Gastrocnemius medialis (tissue), 4 donors: ENCODE results near the gene ADGRE3. TPM values are rescaled to one million over a fixed set of nuclear protein-coding genes. Genes with fewer than 3 reads are reported as not detected.

Source experiments
- ATAC-seq, 2 donors: fragments of 150-250 bp; one replicate each; pipeline ENCODE4 v1.9.1; 2016
- DNase-seq, 2 donors: peaks; one replicate each; pipeline ENCODE4 v3.0.0-alpha.2; 2019
- H3K27ac ChIP-seq, 4 donors: fragments of 200-600 bp; sonication (generic); 1 replicate in 1 of 4; 2 replicates in 3 of 4; pipeline ENCODE4 v1.5.1; 2016 to 2018; ENCODE audit warnings: mild to moderate bottlenecking in 2 of 4, moderate library complexity in 1 of 4
- H3K27me3 ChIP-seq, 3 donors: fragments of 200-600 bp; sonication (generic) in 2 of 3; 1 replicate in 1 of 3; 2 replicates in 2 of 3; pipeline versions ENCODE4 v1.5.1 to v1.6.0; 2016 to 2019; ENCODE audit warnings: mild to moderate bottlenecking in 1 of 3, moderate library complexity in 1 of 3
- H3K36me3 ChIP-seq, 2 donors: fragments of 200-600 bp; sonication (generic) in 1 of 2; one replicate each; pipeline ENCODE4 v1.5.1; 2017 to 2018
- H3K4me1 ChIP-seq, 2 donors: fragments of 200-600 bp; sonication (generic) in 1 of 2; one replicate each; pipeline ENCODE4 v1.5.1; 2016 to 2017; ENCODE audit warnings: mild to moderate bottlenecking in 2 of 2
- H3K4me3 ChIP-seq, 4 donors: fragments of 200-600 bp; sonication (generic) in 3 of 4; 1 replicate in 1 of 4; 2 replicates in 3 of 4; pipeline ENCODE4 v1.5.1; 2016 to 2019; ENCODE audit warnings: mild to moderate bottlenecking in 2 of 4
- H3K9me3 ChIP-seq, 3 donors: fragments of 200-600 bp; sonication (generic) in 2 of 3; 1 replicate in 1 of 3; 2 replicates in 2 of 3; pipeline ENCODE4 v1.5.1; 2016 to 2019
- CTCF ChIP-seq, 5 experiments: fragments of 450-650 bp in 3 of 5; fragments of 200-600 bp in 2 of 5; sonication (generic) in 2 of 5; IDR thresholded peaks in 4 of 5; conservative IDR thresholded peaks in 1 of 5; 1 replicate in 4 of 5; 2 replicates in 1 of 5; pipeline ENCODE4 v1.5.1; 2016 to 2019; ENCODE audit warnings: antibody characterized with exemption in 5 of 5, mild to moderate bottlenecking in 3 of 5, moderate library complexity in 3 of 5
- POLR2A ChIP-seq, 2 donors: fragments of 450-650 bp; IDR thresholded peaks; one replicate each; pipeline ENCODE4 v1.6.1; 2017; ENCODE audit warnings: antibody characterized with exemption in 2 of 2, mild to moderate bottlenecking in 2 of 2, moderate library complexity in 2 of 2
- in situ Hi-C, 4 donors: fragments of 200-750 bp; cut with MboI; loops; one replicate each; pipeline versions ENCODE4 v1.15.0 to v1.8.0; 2017; ENCODE audit warnings: low sequenced_read_pairs in 4 of 4
- intact Hi-C: fragments of 100-400 bp; cut with DNase I; formaldehyde crosslinking; loops from one replicate; pipeline ENCODE4 v1.15.1; 2023; ENCODE audit warnings: low total_unique reads
- total RNA-seq, 4 donors: library from RNA; depleted of rRNA; stranded (reverse); fragments of >200 nt; gene quantifications; one replicate each; pipeline versions ENCODE4 v1.1.0 to v1.2.3, GENCODE V29; 2016

Gene ADGRE3
- total RNA-seq, 4 donors from 2014 or later, result not detected

GRCh38 chr19:14575428-14575980 is 99.1 kb downstream of the ADGRE3 start:
- TF ChIP-seq POLR2A (IDR thresholded peaks at IDR 0.05) (no peak), CTCF (IDR thresholded peaks at IDR 0.05 in 4 of 5, conservative IDR thresholded peaks at IDR 0.05 in 1 of 5) (no peak)
- ATAC-seq, result no peak
- no peaks in the 10 kb centered on the region for H3K36me3 ChIP-seq
- no peak overlapping the region for H3K27ac ChIP-seq
- peaks cover 12 to 17% of the 10 kb centered on the region in 2 donors for H3K4me1 ChIP-seq
- no peak for DNase-seq
- intact Hi-C loops (no loop called here), in situ Hi-C loops (loop anchor here in 1 of 4 donors (10.0 kb wide), 1 partner anchor 109 kb away; no protein-coding TSS in a partner anchor)
- H3K27me3 ChIP-seq, result no peaks in the 10 kb centered on the region
- H3K4me3 ChIP-seq, result no peak overlapping the region
- H3K9me3 ChIP-seq, result no peaks in the 10 kb centered on the region

GRCh38 chr19:14571695-14572490 is 102.8 kb downstream of the ADGRE3 start, which contains the start of gene NDUFB7:
NDUFB7 (minus strand) TSS chr19:14572066; CDS start chr19:14572000, 66 bp downstream.
- Histone ChIP-seq H3K36me3 (no peaks in the 10 kb centered on the region), H3K4me1 (peaks cover 14 to 22% of the 10 kb centered on the region in 2 donors), H3K27ac (peak within 1 kb of the TSS; percentile 87 to 92 (median 92)), H3K27me3 (no peaks in the 10 kb centered on the region), H3K4me3 (peak within 1 kb of the TSS; percentile 89 to 100 (median 96)), H3K9me3 (no peaks in the 10 kb centered on the region)
- ATAC-seq (peak; percentile 99 to 100), DNase-seq (peak; percentile 85 to 93)
- intact Hi-C loops (no loop called here), in situ Hi-C loops (loop anchor here in 2 of 4 donors (5.0 to 10.0 kb wide), 2 partner anchors 113 to 115 kb away; no protein-coding TSS in a partner anchor)
- TF ChIP-seq CTCF (IDR thresholded peaks at IDR 0.05 in 4 of 5, conservative IDR thresholded peaks at IDR 0.05 in 1 of 5) (peak; percentile 47 to 85 (median 70)), POLR2A (IDR thresholded peaks at IDR 0.05) (peak; percentile 49 to 73)

DNA sequence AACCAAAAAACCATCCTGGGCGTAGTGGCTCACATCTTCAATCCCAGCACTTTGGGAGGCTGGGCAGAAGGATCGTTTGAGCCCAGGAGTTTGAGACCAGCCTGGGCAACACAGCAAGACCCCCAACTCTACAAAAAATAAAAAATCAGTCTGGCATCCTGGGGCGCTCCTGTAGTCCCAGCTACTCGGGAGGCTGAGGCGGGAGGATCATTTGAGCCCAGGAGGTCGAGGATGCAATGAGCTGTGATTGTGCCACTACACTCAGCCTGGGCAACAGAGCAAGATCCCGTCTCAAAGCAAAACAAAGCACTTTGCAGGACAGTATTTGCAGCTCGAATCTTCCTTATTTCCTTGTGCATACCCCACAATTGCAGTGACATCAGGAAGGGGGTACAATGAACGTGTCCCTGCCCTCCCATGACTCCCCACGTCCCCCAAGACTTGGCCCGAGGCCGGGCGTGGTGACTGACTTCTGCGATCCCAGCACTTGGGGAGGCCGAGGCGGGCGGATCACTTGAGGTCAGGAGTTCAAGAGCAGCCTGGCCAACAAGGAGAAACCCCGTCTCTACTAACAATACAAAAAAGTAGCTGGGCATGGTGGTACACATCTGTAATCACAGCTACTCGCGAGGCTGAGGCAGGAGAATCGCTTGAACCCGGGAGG is 103.6 kb downstream of the ADGRE3 start:
- Histone ChIP-seq H3K27ac (peak overlapping the region; percentile 87 to 92 (median 92)), H3K36me3 (peaks cover 0 to 3% of the 10 kb centered on the region in 2 donors), H3K4me3 (peak overlapping the region; percentile 89 to 100 (median 96)), H3K27me3 (no peaks in the 10 kb centered on the region), H3K4me1 (peaks cover 14 to 22% of the 10 kb centered on the region in 2 donors), H3K9me3 (no peaks in the 10 kb centered on the region)
- TF ChIP-seq POLR2A (IDR thresholded peaks at IDR 0.05) (no peak), CTCF (IDR thresholded peaks at IDR 0.05 in 4 of 5, conservative IDR thresholded peaks at IDR 0.05 in 1 of 5) (no peak)
- DNase-seq, result no peak
- ATAC-seq, result no peak
- intact Hi-C loops (no loop called here), in situ Hi-C loops (loop anchor here in 2 of 4 donors (5.0 to 10.0 kb wide), 2 partner anchors 114 to 116 kb away; no protein-coding TSS in a partner anchor)

Other genes with a start within 250 kb of the ADGRE3 start
- 100 to 1,000 TPM in 1 of 4 donors, 10 to 100 TPM in 3; 52.1 to 130 (median 81.3) TPM for gene PKN1, start 241.5 kb downstream of the ADGRE3 start, total RNA-seq
- gene PTGER1, start 199.5 kb downstream of the ADGRE3 start, total RNA-seq, result under 1 TPM in 1 of 4 donors, not detected in 3; 0.29 TPM
- gene GIPC1, start 178.7 kb downstream of the ADGRE3 start, total RNA-seq, result 10 to 100 TPM; 18.4 to 70.3 (median 54.7) TPM
- 10 to 100 TPM; 12.3 to 27.3 (median 16.6) TPM for gene DNAJB1, start 156.4 kb downstream of the ADGRE3 start, total RNA-seq
- gene TECR, start 145.2 kb downstream of the ADGRE3 start, total RNA-seq, result 100 to 1,000 TPM in 2 of 4 donors, 10 to 100 TPM in 2; 56.2 to 155 (median 113) TPM
- gene NDUFB7, start 102.8 kb downstream of the ADGRE3 start, total RNA-seq, result 100 to 1,000 TPM; 344 to 756 (median 532) TPM
- not detected for gene CLEC17A, start 91.8 kb downstream of the ADGRE3 start, total RNA-seq
- gene ZNF333, start 15.2 kb upstream of the ADGRE3 start, total RNA-seq, result 10 to 100 TPM in 3 of 4 donors, 1 to 10 TPM in 1; 4.6 to 12.7 (median 10.3) TPM
- under 1 TPM; 0.05 to 0.40 (median 0.23) TPM for gene ADGRE2, start 103.7 kb upstream of the ADGRE3 start, total RNA-seq
- not detected for gene OR7A5, start 160.3 kb upstream of the ADGRE3 start, total RNA-seq
- gene OR7C1, start 160.3 kb upstream of the ADGRE3 start, total RNA-seq, result under 1 TPM; 0.02 to 0.05 (median 0.04) TPM
- gene OR7A10, start 174.1 kb upstream of the ADGRE3 start, total RNA-seq, result not detected
- not detected for gene OR7A17, start 211.3 kb upstream of the ADGRE3 start, total RNA-seq